Endothelial cell of umbilical vein (primary cell): ENCODE results near the gene TULP4. TPM values are rescaled to one million over a fixed set of nuclear protein-coding genes. Genes with fewer than 3 reads are reported as not detected.

Experiments used
- BruUV-seq: library from RNA; stranded (reverse); fragments of 400-500 nt; replicated peaks from 2 replicates; lab custom pipeline; 2021; lab: Mats Ljungman, UMichigan
- CTCF ChIA-PET: fragments of 300-600, 350-600 bp; sonication (Branson Sonifier 250); formaldehyde crosslinking; loops from one replicate; lab custom pipeline; 2021; ENCODE audit warnings: antibody characterized with exemption, inconsistent platforms; lab: Charles Lee
- POLR2A ChIA-PET: fragments of 300-600, 350-600 bp; sonication (Branson Sonifier 250); formaldehyde crosslinking; loops from one replicate; lab custom pipeline; 2021; ENCODE audit warnings: antibody characterized with exemption, inconsistent platforms; lab: Charles Lee
- DNase-seq: peaks from one replicate; pipeline ENCODE4 v3.0.0-alpha.2; 2011; ENCODE audit warnings: low read depth, low spot score
- FAIRE-seq: peaks from 2 replicates; lab custom pipeline; 2011; peaks lifted over from hg19 to GRCh38; lab: Jason Lieb, UNC
- H2AFZ ChIP-seq: 2 replicates; pipeline ENCODE4 v1.6.0; 2012; ENCODE audit warnings: low read depth, low read length, control low read depth, inconsistent platforms
- H3K27ac ChIP-seq: 2 replicates; pipeline ENCODE4 v1.5.1; 2011; ENCODE audit warnings: low read depth, mild to moderate bottlenecking, control low read depth, low read length, moderate library complexity; ENCODE audit not compliant: insufficient read depth
- H3K27me3 ChIP-seq, 2 experiments: 2 replicates each; pipeline versions ENCODE4 v1.6.0 to v1.6.1; 2011; ENCODE audit warnings: low read length in 2 of 2, mixed read lengths in 1 of 2; ENCODE audit not compliant: control insufficient read depth in 2 of 2, insufficient read depth in 2 of 2
- H3K36me3 ChIP-seq, 2 experiments: 2 replicates in 1 of 2; 3 replicates in 1 of 2; pipeline ENCODE4 v1.5.1; 2011; ENCODE audit warnings: low read length in 2 of 2, mild to moderate bottlenecking in 1 of 2, moderate library complexity in 1 of 2; ENCODE audit not compliant: control insufficient read depth in 2 of 2, insufficient read depth in 2 of 2; ENCODE audit errors: extremely low read depth in 1 of 2
- H3K4me1 ChIP-seq: 3 replicates; pipeline ENCODE4 v1.5.1; 2011; ENCODE audit warnings: mild to moderate bottlenecking, low read length; ENCODE audit not compliant: control insufficient read depth, insufficient read depth; ENCODE audit errors: extremely low read depth
- H3K4me2 ChIP-seq: 2 replicates; pipeline ENCODE4 v1.6.1; 2011; ENCODE audit warnings: low read length, control low read depth, mixed read lengths; ENCODE audit not compliant: insufficient read depth
- H3K4me3 ChIP-seq, 3 experiments: fragments of 200-600 bp in 1 of 3; sonication (generic), shearing (Covaris generic) in 1 of 3; replicated peaks in 1 of 3; 2 replicates each; pipeline ENCODE4 v1.5.1; 2011 to 2016; ENCODE audit warnings: control low read depth in 3 of 3, low read length in 3 of 3, mild to moderate bottlenecking in 2 of 3, inconsistent platforms in 1 of 3, low read depth in 1 of 3, moderate library complexity in 1 of 3; ENCODE audit not compliant: insufficient read depth in 1 of 3
- H3K79me2 ChIP-seq: 2 replicates; pipeline ENCODE4 v1.6.0; 2012; ENCODE audit warnings: low read length, inconsistent platforms; ENCODE audit not compliant: control insufficient read depth, insufficient read depth
- H3K9ac ChIP-seq: replicated peaks from 2 replicates; pipeline ENCODE3; 2011; ENCODE audit warnings: low read length, control low read depth; ENCODE audit not compliant: insufficient read depth; ENCODE audit errors: extremely low read depth
- H3K9me1 ChIP-seq: replicated peaks from 3 replicates; pipeline ENCODE4 v1.6.0; 2011; ENCODE audit warnings: mild to moderate bottlenecking, low read length; ENCODE audit not compliant: control insufficient read depth, insufficient read depth; ENCODE audit errors: extremely low read depth
- H3K9me3 ChIP-seq: replicated peaks from 2 replicates; pipeline ENCODE4 v1.5.1; 2012; ENCODE audit warnings: low read length, inconsistent platforms; ENCODE audit not compliant: control insufficient read depth, insufficient read depth
- H4K20me1 ChIP-seq: replicated peaks from 2 replicates; pipeline ENCODE3; 2011; ENCODE audit warnings: mild to moderate bottlenecking, low read length; ENCODE audit not compliant: control insufficient read depth, insufficient read depth; ENCODE audit errors: extremely low read depth
- CTCF ChIP-seq, 2 donors: IDR thresholded peaks; 1 replicate in 1 of 2; 2 replicates in 1 of 2; pipeline ENCODE4 v1.5.1; 2011; ENCODE audit warnings: low read length in 2 of 2, mild to moderate bottlenecking in 2 of 2, moderate library complexity in 2 of 2, control low read depth in 1 of 2, inconsistent platforms in 1 of 2, low read depth in 1 of 2; ENCODE audit not compliant: insufficient read depth in 1 of 2; ENCODE audit errors: extremely low read depth in 1 of 2
- EZH2 ChIP-seq: IDR thresholded peaks from 2 replicates; pipeline ENCODE4 v1.6.1; 2012; ENCODE audit warnings: borderline replicate concordance, low read depth, mild to moderate bottlenecking, moderate library complexity, low read length, inconsistent platforms; ENCODE audit not compliant: severe bottlenecking
- FOS ChIP-seq: IDR thresholded peaks from 2 replicates; pipeline ENCODE4 v1.6.1; 2011; ENCODE audit warnings: mild to moderate bottlenecking, low read length, moderate library complexity, borderline replicate concordance; ENCODE audit not compliant: insufficient read depth
- GATA2 ChIP-seq: IDR thresholded peaks from 2 replicates; pipeline ENCODE4 v1.7.0; 2011; ENCODE audit warnings: low read depth, mild to moderate bottlenecking, moderate library complexity, mixed read lengths, low read length; ENCODE audit not compliant: insufficient read length, insufficient read depth
- JUN ChIP-seq: IDR thresholded peaks from 2 replicates; pipeline ENCODE4 v1.6.1; 2011; ENCODE audit warnings: borderline replicate concordance, low read depth; ENCODE audit not compliant: insufficient read length, insufficient read depth
- MYC ChIP-seq: IDR thresholded peaks from one replicate; pipeline ENCODE4 v1.6.1; 2011; ENCODE audit warnings: mild to moderate bottlenecking, low read depth, low read length
- POLR2A ChIP-seq: IDR thresholded peaks from 2 replicates; pipeline ENCODE4 v1.6.1; 2012; ENCODE audit warnings: low read depth, mild to moderate bottlenecking, control low read depth, low read length
- POLR2AphosphoS5 ChIP-seq: IDR thresholded peaks from 2 replicates; pipeline ENCODE4 v1.6.1; 2012; ENCODE audit warnings: low read depth, mild to moderate bottlenecking, control low read depth, low read length, moderate library complexity; ENCODE audit not compliant: insufficient read depth
- dilution Hi-C: fragments of 300-500 bp; cut with MboI; formaldehyde crosslinking; loops from one replicate; pipeline ENCODE4 v1.15.0; 2019; ENCODE audit warnings: low sequenced_read_pairs; ENCODE audit not compliant: extremely low pct_ligation_motif_present
- intact Hi-C: fragments of 100-400 bp; cut with micrococcal nuclease; formaldehyde crosslinking; loops from one replicate; pipeline ENCODE4 v1.10.0; 2022
- polyA plus RNA-seq, 4 experiments: library from polyadenylated mRNA; depleted of rRNA in 3 of 4; stranded (reverse) in 3 of 4; unstranded in 1 of 4; fragments of >200 nt; gene quantifications; 2 replicates each; pipeline versions ENCODE4 v1.2.1 to v1.2.3, GENCODE V29; 2011 to 2012; ENCODE audit warnings: missing spikeins in 1 of 4
- total RNA-seq: library from RNA; stranded (reverse); gene quantifications from 2 replicates; pipeline ENCODE4 v1.2.3, GENCODE V29; 2021
- TF ChIP-seq, protein P1 (sequence below): IDR thresholded peaks from 2 replicates; pipeline ENCODE4 v1.6.1; 2011; ENCODE audit not compliant: insufficient read depth, insufficient read length

Gene TULP4
- total and polyA plus RNA-seq, 2 donors (not counting 3 experiments of a cell fraction or from before 2014, with no cell fraction given): 10.8 to 55.1 TPM

DNA sequence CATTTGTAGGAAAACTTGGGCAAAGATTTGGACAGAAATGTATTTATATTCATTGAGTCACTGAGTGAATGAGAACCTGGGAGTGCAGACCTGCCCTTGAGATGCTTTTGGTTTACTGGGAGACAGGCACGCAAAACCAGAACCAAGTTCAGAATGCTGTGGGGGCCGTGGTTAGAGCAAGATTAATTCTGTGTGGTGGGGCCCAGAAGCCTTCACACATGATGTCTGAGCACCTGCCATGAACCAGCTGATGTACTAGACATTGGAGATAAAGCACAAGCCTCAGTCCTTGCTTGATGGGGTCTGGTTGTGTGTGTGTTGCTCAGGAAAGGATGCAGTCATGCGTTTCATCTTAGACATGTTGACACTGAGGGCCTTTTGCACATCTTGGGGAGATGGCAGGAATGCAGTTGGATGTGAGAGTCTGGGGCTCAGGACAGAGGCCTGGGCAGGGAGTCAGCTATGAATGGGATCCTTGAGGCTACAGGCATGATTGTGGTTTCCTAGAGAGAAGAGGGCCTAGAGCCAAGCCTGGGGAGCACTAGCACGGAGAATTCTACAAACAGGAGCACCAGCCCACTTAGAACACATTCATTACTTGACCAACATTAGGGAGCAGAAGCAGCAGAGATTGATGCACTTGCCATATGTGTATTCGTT lies 133.3 kb downstream of the TULP4 start:
- no peak overlapping the region for H3K27ac ChIP-seq
- CTCF ChIA-PET: no interaction called here

More for the DNA sequence above, 133.3 kb downstream of the TULP4 start:
- Histone ChIP-seq H4K20me1 (no peaks in the 10 kb centered on the region), H3K4me1 (no peaks in the 10 kb centered on the region), H3K9me3 (no peaks in the 10 kb centered on the region), H3K79me2 (no peaks in the 10 kb centered on the region), H3K9ac (no peak overlapping the region), H3K36me3 (no peaks in the 10 kb centered on the region), H2AFZ (no peak overlapping the region), H3K4me2 (no peak overlapping the region), H3K9me1 (no peaks in the 10 kb centered on the region), H3K4me3 (no peak overlapping the region), H3K27me3 (no peaks in the 10 kb centered on the region)
- DNase-seq (no peak), FAIRE-seq (no peak)
- BruUV-seq: no TSS peak
- TF ChIP-seq EZH2: no peak
- no peak for TF ChIP-seq CTCF (IDR thresholded peaks at IDR 0.05; ENCODE audit: extremely low read depth in 1 of 2, insufficient read depth in 1 of 2, low read depth in 1 of 2, low read length in 2 of 2)
- TF ChIP-seq FOS: no peak
- TF ChIP-seq MYC: no peak
- TF ChIP-seq POLR2A: no peak
- TF ChIP-seq JUN: no peak
- TF ChIP-seq, protein P1, sequence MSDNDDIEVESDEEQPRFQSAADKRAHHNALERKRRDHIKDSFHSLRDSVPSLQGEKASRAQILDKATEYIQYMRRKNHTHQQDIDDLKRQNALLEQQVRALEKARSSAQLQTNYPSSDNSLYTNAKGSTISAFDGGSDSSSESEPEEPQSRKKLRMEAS: no peak
- no peak for TF ChIP-seq POLR2AphosphoS5
- no peak for TF ChIP-seq GATA2
- POLR2A ChIA-PET: no interaction called here
- intact Hi-C loops (loop anchor here (2.0 kb wide), 1 partner anchor 73 kb away; no protein-coding TSS in a partner anchor), dilution Hi-C loops (no loop called here)
